Medulla oblongata (tissue), 1 donor: Measurements from ENCODE around the gene C21orf58.

Experiments used
- DNase-seq: peaks from one replicate; pipeline ENCODE4 v3.0.0-alpha.2; 2015; ENCODE audit errors: extremely low spot score

The C21orf58 gene

DNA sequence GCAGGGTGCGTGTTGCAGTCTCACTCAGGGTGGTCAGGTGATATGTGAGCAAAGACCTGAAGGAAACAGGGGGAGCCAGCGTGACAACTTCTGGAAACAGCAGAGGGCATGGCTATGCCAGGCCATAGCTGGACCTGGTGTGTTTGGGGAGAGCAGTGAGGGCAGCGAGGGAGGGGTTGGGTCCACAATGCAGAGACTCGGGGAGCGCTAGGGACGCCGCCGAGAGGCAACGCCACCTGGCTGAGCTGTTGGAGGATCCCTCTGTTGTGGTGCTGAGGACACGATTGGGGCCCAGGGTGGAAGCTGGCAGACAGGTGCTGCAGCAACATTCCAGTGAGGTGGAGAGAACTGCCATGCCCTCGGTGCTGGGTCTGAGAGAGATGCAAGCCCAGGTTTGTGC lies 68.5 kb downstream of the C21orf58 start:
- no peak for DNase-seq

- DNase-seq, result no peak
Observed at GRCh38 chr21:46254208-46254975, 69.3 kb downstream of the C21orf58 start.

- DNase-seq, result no peak
Observed at GRCh38 chr21:46253610-46254124, 70.0 kb downstream of the C21orf58 start.

GRCh38 chr21:46252840-46253239 lies 70.8 kb downstream of the C21orf58 start:
- no peak for DNase-seq
